Gastrocnemius medialis (tissue), 4 donors: ENCODE data around the gene ZPBP2. TPM values are rescaled to one million over a fixed set of nuclear protein-coding genes. Genes with fewer than 3 reads are reported as not detected.
"Not testable (repeated sequence)": the region's sequence is repeated elsewhere in the genome, so short reads cannot be mapped to it uniquely, and the experiment has no call there.

Source experiments
- ATAC-seq, 2 donors: fragments of 150-250 bp; one replicate each; pipeline ENCODE4 v1.9.1; 2016
- DNase-seq, 2 donors: peaks; one replicate each; pipeline ENCODE4 v3.0.0-alpha.2; 2019
- H3K27ac ChIP-seq, 4 donors: fragments of 200-600 bp; sonication (generic); 1 replicate in 1 of 4; 2 replicates in 3 of 4; pipeline ENCODE4 v1.5.1; 2016 to 2018; ENCODE audit warnings: mild to moderate bottlenecking in 2 of 4, moderate library complexity in 1 of 4
- H3K27me3 ChIP-seq, 3 donors: fragments of 200-600 bp; sonication (generic) in 2 of 3; 1 replicate in 1 of 3; 2 replicates in 2 of 3; pipeline versions ENCODE4 v1.5.1 to v1.6.0; 2016 to 2019; ENCODE audit warnings: mild to moderate bottlenecking in 1 of 3, moderate library complexity in 1 of 3
- H3K36me3 ChIP-seq, 2 donors: fragments of 200-600 bp; sonication (generic) in 1 of 2; one replicate each; pipeline ENCODE4 v1.5.1; 2017 to 2018
- H3K4me1 ChIP-seq, 2 donors: fragments of 200-600 bp; sonication (generic) in 1 of 2; one replicate each; pipeline ENCODE4 v1.5.1; 2016 to 2017; ENCODE audit warnings: mild to moderate bottlenecking in 2 of 2
- H3K4me3 ChIP-seq, 4 donors: fragments of 200-600 bp; sonication (generic) in 3 of 4; 1 replicate in 1 of 4; 2 replicates in 3 of 4; pipeline ENCODE4 v1.5.1; 2016 to 2019; ENCODE audit warnings: mild to moderate bottlenecking in 2 of 4
- H3K9me3 ChIP-seq, 3 donors: fragments of 200-600 bp; sonication (generic) in 2 of 3; 1 replicate in 1 of 3; 2 replicates in 2 of 3; pipeline ENCODE4 v1.5.1; 2016 to 2019
- CTCF ChIP-seq, 5 experiments: fragments of 450-650 bp in 3 of 5; fragments of 200-600 bp in 2 of 5; sonication (generic) in 2 of 5; IDR thresholded peaks in 4 of 5; conservative IDR thresholded peaks in 1 of 5; 1 replicate in 4 of 5; 2 replicates in 1 of 5; pipeline ENCODE4 v1.5.1; 2016 to 2019; ENCODE audit warnings: antibody characterized with exemption in 5 of 5, mild to moderate bottlenecking in 3 of 5, moderate library complexity in 3 of 5
- POLR2A ChIP-seq, 2 donors: fragments of 450-650 bp; IDR thresholded peaks; one replicate each; pipeline ENCODE4 v1.6.1; 2017; ENCODE audit warnings: antibody characterized with exemption in 2 of 2, mild to moderate bottlenecking in 2 of 2, moderate library complexity in 2 of 2
- in situ Hi-C, 4 donors: fragments of 200-750 bp; cut with MboI; loops; one replicate each; pipeline versions ENCODE4 v1.15.0 to v1.8.0; 2017; ENCODE audit warnings: low sequenced_read_pairs in 4 of 4
- intact Hi-C: fragments of 100-400 bp; cut with DNase I; formaldehyde crosslinking; loops from one replicate; pipeline ENCODE4 v1.15.1; 2023; ENCODE audit warnings: low total_unique reads
- total RNA-seq, 4 donors: library from RNA; depleted of rRNA; stranded (reverse); fragments of >200 nt; gene quantifications; one replicate each; pipeline versions ENCODE4 v1.1.0 to v1.2.3, GENCODE V29; 2016

Gene ZPBP2
- total RNA-seq, 4 donors from 2014 or later = not detected

GRCh38 chr17:39841134-39841683 is 26.8 kb upstream of the ZPBP2 start:
- in situ Hi-C loops = no loop called here
- peaks cover 0 to 3% (median 0%) of the 10 kb centered on the region in 3 donors for H3K9me3 ChIP-seq
- DNase-seq = no peak
- no peaks in the 10 kb centered on the region for H3K36me3 ChIP-seq
- no peaks in the 10 kb centered on the region for H3K4me1 ChIP-seq
- peaks cover 6 to 9% (median 8%) of the 10 kb centered on the region in 3 donors for H3K27me3 ChIP-seq
- no peak for TF ChIP-seq CTCF (IDR thresholded peaks at IDR 0.05 in 4 of 5, conservative IDR thresholded peaks at IDR 0.05 in 1 of 5)
- no peak for TF ChIP-seq POLR2A (IDR thresholded peaks at IDR 0.05)
- ATAC-seq = no peak
- H3K4me3 ChIP-seq = no peak overlapping the region
- H3K27ac ChIP-seq = no peak overlapping the region
- intact Hi-C loops = no loop called here

DNA sequence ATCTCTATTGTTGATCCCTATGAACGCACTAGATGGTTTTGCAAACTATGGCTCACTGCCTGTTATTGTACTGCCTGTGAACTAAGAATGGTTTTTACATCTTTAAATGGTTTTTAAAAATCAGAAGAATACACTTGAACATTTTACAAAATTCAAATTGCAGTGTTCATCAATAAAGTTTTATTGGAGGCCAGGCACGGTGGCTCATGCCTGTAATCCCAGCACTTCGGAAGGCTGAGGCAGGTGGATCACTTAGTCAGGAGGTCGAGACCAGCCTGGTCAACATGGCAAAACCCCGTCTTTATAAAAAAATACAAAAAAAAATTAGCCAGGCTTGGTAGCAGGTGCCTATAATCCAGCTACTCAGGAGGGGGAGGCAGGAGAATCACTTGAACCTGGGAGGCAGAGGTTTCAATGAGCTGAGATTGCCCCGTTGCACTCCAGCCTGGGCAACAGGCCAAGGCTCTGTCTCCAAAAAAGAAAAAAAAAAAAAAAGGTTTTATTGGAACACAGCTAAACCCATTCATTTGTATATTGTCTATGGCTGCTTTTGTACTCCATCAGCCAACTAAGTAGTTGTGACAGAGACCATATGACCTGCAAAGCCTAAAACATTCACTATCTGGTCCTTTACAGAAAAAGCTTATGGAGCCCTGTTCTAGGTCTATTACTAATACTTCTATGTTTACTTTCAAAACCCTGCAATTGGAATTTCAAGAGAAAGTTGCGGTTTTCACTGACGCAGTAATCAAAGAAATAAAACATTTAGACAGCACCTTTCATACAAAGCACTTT is 22.8 kb upstream of the ZPBP2 start:
- H3K27me3 ChIP-seq = peaks cover 6 to 18% (median 9%) of the 10 kb centered on the region in 3 donors
- intact Hi-C loops = no loop called here
- no peak overlapping the region for H3K4me3 ChIP-seq
- no peaks in the 10 kb centered on the region for H3K36me3 ChIP-seq
- DNase-seq (no peak), ATAC-seq (no peak)
- no peaks in the 10 kb centered on the region for H3K4me1 ChIP-seq
- in situ Hi-C loops = no loop called here
- TF ChIP-seq POLR2A (IDR thresholded peaks at IDR 0.05) (no peak), CTCF (IDR thresholded peaks at IDR 0.05 in 4 of 5, conservative IDR thresholded peaks at IDR 0.05 in 1 of 5) (no peak)
- H3K9me3 ChIP-seq = no peaks in the 10 kb centered on the region
- H3K27ac ChIP-seq = no peak overlapping the region

GRCh38 chr17:39846205-39846604 is 21.8 kb upstream of the ZPBP2 start:
- Histone ChIP-seq H3K4me3 (no peak overlapping the region), H3K4me1 (no peaks in the 10 kb centered on the region), H3K27me3 (peaks cover 6 to 18% (median 9%) of the 10 kb centered on the region in 3 donors), H3K27ac (no peak overlapping the region), H3K9me3 (no peaks in the 10 kb centered on the region), H3K36me3 (no peaks in the 10 kb centered on the region)
- in situ Hi-C loops = no loop called here
- TF ChIP-seq CTCF (IDR thresholded peaks at IDR 0.05 in 4 of 5, conservative IDR thresholded peaks at IDR 0.05 in 1 of 5) (no peak), POLR2A (IDR thresholded peaks at IDR 0.05) (no peak)
- no peak for DNase-seq
- ATAC-seq = no peak
- intact Hi-C loops = no loop called here

- H3K36me3 ChIP-seq = no peaks in the 10 kb centered on the region
- H3K4me1 ChIP-seq = no peaks in the 10 kb centered on the region
- H3K27me3 ChIP-seq = peaks cover 6 to 17% (median 12%) of the 10 kb centered on the region in 3 donors
- H3K27ac ChIP-seq = no peak overlapping the region
- H3K4me3 ChIP-seq = no peak overlapping the region
- intact Hi-C loops = no loop called here
- no peak for DNase-seq
- H3K9me3 ChIP-seq = no peaks in the 10 kb centered on the region
- no peak for ATAC-seq
- in situ Hi-C loops = no loop called here
- TF ChIP-seq POLR2A (IDR thresholded peaks at IDR 0.05) (no peak), CTCF (IDR thresholded peaks at IDR 0.05 in 4 of 5, conservative IDR thresholded peaks at IDR 0.05 in 1 of 5) (no peak)
Measured at GRCh38 chr17:39848600-39848999, 19.4 kb upstream of the ZPBP2 start.

DNA sequence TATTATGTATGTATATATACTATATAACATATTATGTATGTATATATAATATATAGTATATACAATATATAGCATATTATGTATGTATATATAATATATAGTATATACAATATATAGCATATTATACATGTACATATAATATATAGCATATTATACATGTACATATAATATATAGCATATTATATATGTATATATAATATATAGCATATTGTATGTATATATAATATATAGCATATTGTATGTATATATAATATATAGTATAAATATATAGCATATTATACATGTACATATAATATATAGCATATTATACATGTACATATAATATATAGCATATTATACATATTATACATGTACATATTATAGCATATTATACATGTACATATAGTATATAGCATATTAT is 17.8 kb upstream of the ZPBP2 start:
- H3K4me3 ChIP-seq, intact Hi-C loops, DNase-seq, H3K27ac ChIP-seq, H3K9me3 ChIP-seq, ATAC-seq, in situ Hi-C loops, H3K36me3 ChIP-seq, H3K4me1 ChIP-seq: not testable (repeated sequence)
- peaks cover 3 to 12% (median 11%) of the 10 kb centered on the region in 3 donors for H3K27me3 ChIP-seq
